Gastrocnemius medialis (tissue), 4 donors: ENCODE results near the gene PLCE1. TPM values are rescaled to one million over a fixed set of nuclear protein-coding genes. Genes with fewer than 3 reads are reported as not detected.
A peak's percentile ranks its signal among the peaks of the same experiment; 100 is the strongest.

Source experiments
- ATAC-seq, 2 donors: fragments of 150-250 bp; one replicate each; pipeline ENCODE4 v1.9.1; 2016
- DNase-seq, 2 donors: peaks; one replicate each; pipeline ENCODE4 v3.0.0-alpha.2; 2019
- H3K27ac ChIP-seq, 4 donors: fragments of 200-600 bp; sonication (generic); 1 replicate in 1 of 4; 2 replicates in 3 of 4; pipeline ENCODE4 v1.5.1; 2016 to 2018; ENCODE audit warnings: mild to moderate bottlenecking in 2 of 4, moderate library complexity in 1 of 4
- H3K27me3 ChIP-seq, 3 donors: fragments of 200-600 bp; sonication (generic) in 2 of 3; 1 replicate in 1 of 3; 2 replicates in 2 of 3; pipeline versions ENCODE4 v1.5.1 to v1.6.0; 2016 to 2019; ENCODE audit warnings: mild to moderate bottlenecking in 1 of 3, moderate library complexity in 1 of 3
- H3K36me3 ChIP-seq, 2 donors: fragments of 200-600 bp; sonication (generic) in 1 of 2; one replicate each; pipeline ENCODE4 v1.5.1; 2017 to 2018
- H3K4me1 ChIP-seq, 2 donors: fragments of 200-600 bp; sonication (generic) in 1 of 2; one replicate each; pipeline ENCODE4 v1.5.1; 2016 to 2017; ENCODE audit warnings: mild to moderate bottlenecking in 2 of 2
- H3K4me3 ChIP-seq, 4 donors: fragments of 200-600 bp; sonication (generic) in 3 of 4; 1 replicate in 1 of 4; 2 replicates in 3 of 4; pipeline ENCODE4 v1.5.1; 2016 to 2019; ENCODE audit warnings: mild to moderate bottlenecking in 2 of 4
- H3K9me3 ChIP-seq, 3 donors: fragments of 200-600 bp; sonication (generic) in 2 of 3; 1 replicate in 1 of 3; 2 replicates in 2 of 3; pipeline ENCODE4 v1.5.1; 2016 to 2019
- POLR2A ChIP-seq, 2 donors: fragments of 450-650 bp; IDR thresholded peaks; one replicate each; pipeline ENCODE4 v1.6.1; 2017; ENCODE audit warnings: antibody characterized with exemption in 2 of 2, mild to moderate bottlenecking in 2 of 2, moderate library complexity in 2 of 2
- in situ Hi-C, 4 donors: fragments of 200-750 bp; cut with MboI; loops; one replicate each; pipeline versions ENCODE4 v1.15.0 to v1.8.0; 2017; ENCODE audit warnings: low sequenced_read_pairs in 4 of 4
- intact Hi-C: fragments of 100-400 bp; cut with DNase I; formaldehyde crosslinking; loops from one replicate; pipeline ENCODE4 v1.15.1; 2023; ENCODE audit warnings: low total_unique reads
- total RNA-seq, 4 donors: library from RNA; depleted of rRNA; stranded (reverse); fragments of >200 nt; gene quantifications; one replicate each; pipeline versions ENCODE4 v1.1.0 to v1.2.3, GENCODE V29; 2016
- TF ChIP-seq, protein P1 (sequence below), 5 experiments: fragments of 450-650 bp in 3 of 5; fragments of 200-600 bp in 2 of 5; sonication (generic) in 2 of 5; IDR thresholded peaks in 4 of 5; conservative IDR thresholded peaks in 1 of 5; 1 replicate in 4 of 5; 2 replicates in 1 of 5; pipeline ENCODE4 v1.5.1; 2016 to 2019; ENCODE audit warnings: antibody characterized with exemption in 5 of 5, mild to moderate bottlenecking in 3 of 5, moderate library complexity in 3 of 5

The PLCE1 gene
- 1 to 10 TPM; 2.7 to 5.9 (median 3.8) TPM for total RNA-seq

DNA sequence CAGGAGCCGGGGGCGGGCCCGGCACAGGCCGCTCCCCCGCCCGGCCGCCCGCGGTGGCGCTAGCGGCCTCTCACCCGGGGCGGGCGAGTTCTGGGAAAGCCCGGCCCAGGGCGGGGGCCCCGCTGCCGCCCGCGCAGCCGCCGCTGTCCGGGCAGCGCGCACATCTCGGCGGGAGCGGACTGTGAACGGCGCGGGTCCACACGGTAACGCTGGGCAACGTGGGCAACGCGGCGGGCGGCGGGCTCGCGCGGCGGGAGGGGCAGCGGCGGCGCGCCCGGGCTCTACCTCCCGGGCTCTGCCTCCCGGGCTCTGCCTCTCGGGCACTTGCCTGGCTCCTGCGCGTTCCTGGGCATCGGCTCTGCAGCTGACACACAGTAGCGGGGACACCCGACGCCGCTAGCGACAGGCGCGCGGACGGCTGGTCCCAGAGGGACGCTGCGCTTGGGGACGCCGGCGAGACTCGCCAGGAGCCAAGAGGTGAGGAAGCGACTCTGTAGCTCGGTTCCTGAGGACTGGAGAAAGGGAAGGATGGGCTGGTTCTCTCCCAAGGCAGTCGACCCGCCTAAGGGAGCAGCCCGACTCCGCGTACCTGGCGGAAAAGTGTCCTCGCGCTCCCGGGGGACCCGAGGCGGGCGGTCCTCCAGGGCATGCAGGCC lies at the start of gene PLCE1:
PLCE1 (plus strand) TSS at position 150 of the 656 bp plus-strand sequence. CDS start 37,116 bp downstream, outside the sequence.
- Histone ChIP-seq H3K27me3 (no peaks in the 10 kb centered on the region), H3K4me1 (peaks cover 6 to 22% of the 10 kb centered on the region in 2 donors), H3K36me3 (no peaks in the 10 kb centered on the region), H3K9me3 (no peaks in the 10 kb centered on the region), H3K27ac (peak within 1 kb of the TSS; percentile 44 to 61 (median 56)), H3K4me3 (peak within 1 kb of the TSS; percentile 50 to 58 (median 55))
- DNase-seq = peak; percentile 24 to 68
- peak; percentile 34 to 52 for TF ChIP-seq POLR2A (IDR thresholded peaks at IDR 0.05)
- TF ChIP-seq, protein P1, sequence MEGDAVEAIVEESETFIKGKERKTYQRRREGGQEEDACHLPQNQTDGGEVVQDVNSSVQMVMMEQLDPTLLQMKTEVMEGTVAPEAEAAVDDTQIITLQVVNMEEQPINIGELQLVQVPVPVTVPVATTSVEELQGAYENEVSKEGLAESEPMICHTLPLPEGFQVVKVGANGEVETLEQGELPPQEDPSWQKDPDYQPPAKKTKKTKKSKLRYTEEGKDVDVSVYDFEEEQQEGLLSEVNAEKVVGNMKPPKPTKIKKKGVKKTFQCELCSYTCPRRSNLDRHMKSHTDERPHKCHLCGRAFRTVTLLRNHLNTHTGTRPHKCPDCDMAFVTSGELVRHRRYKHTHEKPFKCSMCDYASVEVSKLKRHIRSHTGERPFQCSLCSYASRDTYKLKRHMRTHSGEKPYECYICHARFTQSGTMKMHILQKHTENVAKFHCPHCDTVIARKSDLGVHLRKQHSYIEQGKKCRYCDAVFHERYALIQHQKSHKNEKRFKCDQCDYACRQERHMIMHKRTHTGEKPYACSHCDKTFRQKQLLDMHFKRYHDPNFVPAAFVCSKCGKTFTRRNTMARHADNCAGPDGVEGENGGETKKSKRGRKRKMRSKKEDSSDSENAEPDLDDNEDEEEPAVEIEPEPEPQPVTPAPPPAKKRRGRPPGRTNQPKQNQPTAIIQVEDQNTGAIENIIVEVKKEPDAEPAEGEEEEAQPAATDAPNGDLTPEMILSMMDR (IDR thresholded peaks at IDR 0.05 in 4 of 5, conservative IDR thresholded peaks at IDR 0.05 in 1 of 5) = peak in 1 of 5 experiments; percentile 22
- intact Hi-C loops = loop anchor here (1.0 to 5.0 kb wide), 5 partner anchors 8 to 292 kb away; partner anchors contain the start of gene FRA10AC1
- peak; percentile 80 to 89 for ATAC-seq
- in situ Hi-C loops = no loop called here

DNA sequence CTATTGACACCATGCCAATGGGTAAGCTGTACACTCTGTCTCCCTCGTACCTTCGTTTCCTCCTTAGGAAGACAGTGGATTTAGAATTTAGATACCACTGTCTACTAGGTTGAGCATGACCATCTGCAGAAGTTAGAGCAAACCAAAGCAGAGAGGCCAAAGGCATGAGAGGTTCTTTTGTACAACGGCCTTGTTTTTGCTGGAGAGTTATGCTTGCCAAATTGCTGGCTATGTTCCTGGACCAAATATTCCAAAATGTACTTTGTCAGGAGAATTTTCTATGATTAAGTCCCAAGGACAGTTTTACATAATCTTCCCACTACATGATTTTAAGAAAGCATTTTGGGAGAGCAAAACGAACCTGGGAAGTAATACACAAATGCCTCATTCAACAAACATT lies 47.9 kb upstream of the PLCE1 start:
- no peaks in the 10 kb centered on the region for H3K9me3 ChIP-seq
- no peak for DNase-seq
- intact Hi-C loops = loop anchor here (2.0 kb wide), 3 partner anchors 47 to 267 kb away; partner anchors contain the start of gene PLCE1
- peaks cover 41 to 48% of the 10 kb centered on the region in 2 donors for H3K4me1 ChIP-seq
- no peaks in the 10 kb centered on the region for H3K27me3 ChIP-seq
- no peaks in the 10 kb centered on the region for H3K36me3 ChIP-seq
- ATAC-seq = no peak
- peak overlapping the region in 2 of 4 donors; percentile 85 to 88 for H3K27ac ChIP-seq
- H3K4me3 ChIP-seq = no peak overlapping the region
- TF ChIP-seq POLR2A (IDR thresholded peaks at IDR 0.05) = no peak
- TF ChIP-seq, protein P1 (IDR thresholded peaks at IDR 0.05 in 4 of 5, conservative IDR thresholded peaks at IDR 0.05 in 1 of 5) = no peak
- in situ Hi-C loops = no loop called here

DNA sequence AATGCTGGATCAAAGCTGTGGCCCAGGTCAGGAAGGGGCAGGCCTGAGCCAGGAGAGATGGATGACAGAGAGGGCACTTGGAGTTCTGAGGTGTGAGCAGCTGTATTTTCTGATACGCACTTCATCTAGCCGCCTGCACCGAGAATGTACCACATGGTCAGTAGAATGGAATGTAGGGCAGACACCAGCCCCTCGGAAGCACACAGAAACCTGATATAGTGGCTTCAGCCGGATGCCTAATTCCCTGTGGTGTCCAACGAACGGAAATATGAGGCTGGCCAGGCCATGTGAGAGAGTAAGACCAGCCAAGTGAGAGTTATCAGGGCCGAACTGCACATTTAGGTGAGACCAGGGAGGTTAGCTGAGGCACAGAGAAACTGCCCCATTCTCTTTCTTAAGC lies 46.7 kb upstream of the PLCE1 start:
- TF ChIP-seq POLR2A (IDR thresholded peaks at IDR 0.05) = no peak
- TF ChIP-seq, protein P1 (IDR thresholded peaks at IDR 0.05 in 4 of 5, conservative IDR thresholded peaks at IDR 0.05 in 1 of 5) = no peak
- ATAC-seq = peak; percentile 99
- in situ Hi-C loops = no loop called here
- Histone ChIP-seq H3K27ac (peak overlapping the region; percentile 78 to 88 (median 82)), H3K4me3 (peak overlapping the region in 1 of 4 donors; percentile 23), H3K36me3 (no peaks in the 10 kb centered on the region), H3K9me3 (no peaks in the 10 kb centered on the region), H3K4me1 (peaks cover 31 to 37% of the 10 kb centered on the region in 2 donors), H3K27me3 (no peaks in the 10 kb centered on the region)
- peak; percentile 86 to 88 for DNase-seq
- intact Hi-C loops = loop anchor here (2.0 kb wide), 3 partner anchors 46 to 266 kb away; partner anchors contain the start of gene PLCE1

DNA sequence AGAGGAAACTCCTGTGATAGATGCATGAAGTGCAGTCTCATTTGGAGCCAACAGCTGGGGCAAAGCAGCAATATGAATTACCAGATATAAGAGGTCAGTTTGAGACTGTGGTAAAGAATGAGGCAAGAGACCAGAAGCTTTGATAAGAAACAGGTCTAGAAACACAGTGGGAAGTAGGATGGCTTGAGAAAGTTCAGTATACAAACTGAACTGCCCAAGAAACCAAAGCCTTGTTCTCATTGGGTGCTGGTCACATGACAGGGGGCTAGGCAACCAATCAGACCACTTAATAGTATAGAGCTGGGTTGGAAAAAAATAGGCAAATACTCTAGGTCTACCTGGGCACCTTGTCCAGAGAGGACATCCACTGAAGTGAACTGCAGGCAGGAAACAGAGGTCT lies 46.2 kb upstream of the PLCE1 start:
- DNase-seq = no peak
- H3K4me1 ChIP-seq = peaks cover 26 to 32% of the 10 kb centered on the region in 2 donors
- no peaks in the 10 kb centered on the region for H3K36me3 ChIP-seq
- TF ChIP-seq, protein P1 (IDR thresholded peaks at IDR 0.05 in 4 of 5, conservative IDR thresholded peaks at IDR 0.05 in 1 of 5) = no peak
- TF ChIP-seq POLR2A (IDR thresholded peaks at IDR 0.05) = no peak
- no peaks in the 10 kb centered on the region for H3K27me3 ChIP-seq
- ATAC-seq = peak; percentile 16 to 35
- intact Hi-C loops = loop anchor here (2.0 kb wide), 3 partner anchors 45 to 265 kb away; partner anchors contain the start of gene PLCE1
- peak overlapping the region; percentile 78 to 88 (median 82) for H3K27ac ChIP-seq
- peak overlapping the region in 1 of 4 donors; percentile 23 for H3K4me3 ChIP-seq
- no peaks in the 10 kb centered on the region for H3K9me3 ChIP-seq
- in situ Hi-C loops = no loop called here
